ENCODE measurements around the gene GIPC2.

The GIPC2 gene

DNA sequence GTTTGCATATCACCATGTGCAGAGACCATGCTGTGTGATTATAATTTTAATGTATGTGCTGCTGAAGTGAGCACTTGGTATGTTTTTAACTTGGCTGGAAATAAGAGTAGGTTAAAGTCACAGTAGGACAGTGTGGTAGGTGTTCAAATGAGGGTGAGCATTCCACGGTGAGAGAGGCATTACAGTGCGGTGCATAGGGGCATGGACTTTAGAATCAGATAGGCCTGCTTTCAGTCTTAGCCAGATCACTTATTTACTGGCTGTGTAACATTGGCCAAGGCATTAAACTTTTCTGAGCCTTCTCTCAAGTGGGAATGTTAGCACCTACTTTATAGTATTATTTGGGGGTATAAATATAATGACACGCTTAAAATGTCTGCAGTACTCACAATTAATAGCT is 43.2 kb downstream of the GIPC2 start:
- TF ChIP-seq ZBTB7A (IDR thresholded peaks at IDR 0.05; ENCODE audit: low read depth): no peak
- no peak for TF ChIP-seq TEAD4 (IDR thresholded peaks at IDR 0.05)
- no peak for TF ChIP-seq USF1 (IDR thresholded peaks at IDR 0.05)
- no peak for TF ChIP-seq REST (IDR thresholded peaks at IDR 0.05; ENCODE audit: low read depth)
- no peak for TF ChIP-seq CREB1 (IDR thresholded peaks at IDR 0.05; ENCODE audit: low read depth)
- TF ChIP-seq EGR1 (IDR thresholded peaks at IDR 0.05): no peak
- TF ChIP-seq EP300 (IDR thresholded peaks at IDR 0.05; ENCODE audit: borderline replicate concordance): no peak
- no peak for TF ChIP-seq YY1 (IDR thresholded peaks at IDR 0.05; ENCODE audit: low read depth)
- TF ChIP-seq NFIC (IDR thresholded peaks at IDR 0.05): no peak
- TF ChIP-seq, protein P1, sequence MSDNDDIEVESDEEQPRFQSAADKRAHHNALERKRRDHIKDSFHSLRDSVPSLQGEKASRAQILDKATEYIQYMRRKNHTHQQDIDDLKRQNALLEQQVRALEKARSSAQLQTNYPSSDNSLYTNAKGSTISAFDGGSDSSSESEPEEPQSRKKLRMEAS (IDR thresholded peaks at IDR 0.05): no peak
- TF ChIP-seq FOXM1 (IDR thresholded peaks at IDR 0.05; ENCODE audit: borderline replicate concordance, low read depth): no peak
- no peak for TF ChIP-seq TAF1 (IDR thresholded peaks at IDR 0.05; ENCODE audit: low read depth)
- no peak for TF ChIP-seq TCF12 (IDR thresholded peaks at IDR 0.05; ENCODE audit: low read depth)
- no peak for TF ChIP-seq RAD21 (IDR thresholded peaks at IDR 0.05; ENCODE audit: low read depth)
- no peak for TF ChIP-seq CEBPB (IDR thresholded peaks at IDR 0.05)

DNA sequence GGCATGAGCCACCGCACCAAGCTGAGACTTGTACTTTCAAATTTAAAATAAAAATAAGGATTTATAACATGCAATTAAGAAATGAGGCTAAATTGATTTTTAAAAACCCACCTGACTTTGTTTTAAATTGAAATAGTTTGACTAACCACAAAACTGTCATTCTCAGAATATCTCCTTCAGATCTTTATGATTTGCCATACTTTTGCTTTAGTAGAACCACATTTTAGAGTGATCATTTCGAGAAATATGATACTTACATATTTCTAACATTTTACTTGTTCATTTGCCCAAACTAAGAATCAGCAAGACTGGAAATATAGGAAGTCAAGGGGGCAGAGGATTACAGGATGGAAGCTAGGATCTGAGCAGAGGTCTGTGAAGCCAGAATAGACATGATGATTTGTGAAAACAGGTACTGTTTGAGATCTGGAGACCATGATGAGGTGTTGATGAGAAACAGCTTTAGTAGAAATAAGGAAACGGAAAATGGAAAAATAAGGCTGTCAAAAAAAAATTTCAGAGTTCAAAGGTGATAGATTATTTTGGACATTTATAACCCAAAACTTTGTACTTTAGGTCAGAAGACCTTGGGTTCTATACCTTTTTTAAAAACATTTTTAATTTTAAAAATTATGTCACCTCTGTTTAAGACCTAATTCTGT is 44.8 kb downstream of the GIPC2 start:
- TF ChIP-seq EP300 (IDR thresholded peaks at IDR 0.05; ENCODE audit: borderline replicate concordance): no peak

DNA sequence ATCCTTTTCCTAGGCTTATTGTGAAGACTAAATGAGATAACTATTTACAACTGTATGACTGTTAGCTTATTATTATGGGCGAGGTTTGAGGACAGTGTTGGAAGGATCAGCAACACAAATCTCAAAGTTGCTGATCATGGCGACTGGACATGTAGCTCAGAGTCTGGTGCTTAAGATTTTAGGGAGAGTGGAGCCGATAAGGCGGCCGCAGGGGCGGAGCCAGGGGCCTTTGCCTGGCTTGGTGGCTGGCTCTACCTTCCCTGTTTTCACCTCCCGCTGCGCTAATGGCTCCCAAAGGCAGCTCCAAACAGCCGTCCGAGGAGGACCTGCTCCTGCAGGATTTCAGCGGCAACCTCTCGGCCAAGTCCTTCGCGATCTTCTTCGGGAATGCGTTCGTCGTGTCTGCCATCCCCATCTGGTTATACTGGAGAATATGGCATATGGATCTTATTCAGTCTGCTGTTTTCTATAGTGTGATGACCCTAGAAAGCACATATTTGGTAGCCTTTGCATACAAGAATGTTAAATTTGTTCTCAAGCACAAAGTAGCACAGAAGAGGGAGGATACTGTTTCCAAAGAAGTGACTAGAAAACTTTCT is 45.5 kb downstream of the GIPC2 start:
- no peak for TF ChIP-seq RAD21 (IDR thresholded peaks at IDR 0.05; ENCODE audit: low read depth)
- no peak for TF ChIP-seq TCF12 (IDR thresholded peaks at IDR 0.05; ENCODE audit: low read depth)
- TF ChIP-seq REST (IDR thresholded peaks at IDR 0.05; ENCODE audit: low read depth): no peak
- no peak for TF ChIP-seq USF1 (IDR thresholded peaks at IDR 0.05)
- no peak for TF ChIP-seq TAF1 (IDR thresholded peaks at IDR 0.05; ENCODE audit: low read depth)
- TF ChIP-seq, protein P1 (IDR thresholded peaks at IDR 0.05): no peak
- TF ChIP-seq EGR1 (IDR thresholded peaks at IDR 0.05): no peak
- no peak for TF ChIP-seq NFIC (IDR thresholded peaks at IDR 0.05)
- TF ChIP-seq EP300 (IDR thresholded peaks at IDR 0.05; ENCODE audit: borderline replicate concordance): no peak
- TF ChIP-seq TEAD4 (IDR thresholded peaks at IDR 0.05): no peak
- TF ChIP-seq YY1 (IDR thresholded peaks at IDR 0.05; ENCODE audit: low read depth): no peak
- TF ChIP-seq ZBTB7A (IDR thresholded peaks at IDR 0.05; ENCODE audit: low read depth): no peak
- no peak for TF ChIP-seq FOXM1 (IDR thresholded peaks at IDR 0.05; ENCODE audit: borderline replicate concordance, low read depth)
- TF ChIP-seq CEBPB (IDR thresholded peaks at IDR 0.05): no peak
- TF ChIP-seq CREB1 (IDR thresholded peaks at IDR 0.05; ENCODE audit: low read depth): no peak

- TF ChIP-seq USF1 (IDR thresholded peaks at IDR 0.05) (no peak), TCF12 (IDR thresholded peaks at IDR 0.05; ENCODE audit: low read depth) (no peak), CREB1 (IDR thresholded peaks at IDR 0.05; ENCODE audit: low read depth) (no peak), REST (IDR thresholded peaks at IDR 0.05; ENCODE audit: low read depth) (no peak), NFIC (IDR thresholded peaks at IDR 0.05) (no peak), EP300 (IDR thresholded peaks at IDR 0.05; ENCODE audit: borderline replicate concordance) (no peak), EGR1 (IDR thresholded peaks at IDR 0.05) (no peak), FOXM1 (IDR thresholded peaks at IDR 0.05; ENCODE audit: borderline replicate concordance, low read depth) (no peak), RAD21 (IDR thresholded peaks at IDR 0.05; ENCODE audit: low read depth) (no peak), TAF1 (IDR thresholded peaks at IDR 0.05; ENCODE audit: low read depth) (no peak), TEAD4 (IDR thresholded peaks at IDR 0.05) (no peak), YY1 (IDR thresholded peaks at IDR 0.05; ENCODE audit: low read depth) (no peak), CEBPB (IDR thresholded peaks at IDR 0.05) (no peak), ZBTB7A (IDR thresholded peaks at IDR 0.05; ENCODE audit: low read depth) (no peak)
- TF ChIP-seq, protein P1 (IDR thresholded peaks at IDR 0.05): no peak
Observed at GRCh38 chr1:78091886-78092285, 46.1 kb downstream of the GIPC2 start.
